ENCODE results near the gene DVL3.

GRCh38 chr3:184140436-184140835 is 14.7 kb upstream of the DVL3 start:
- no peak for TF ChIP-seq CTCF (IDR thresholded peaks at IDR 0.05)
- TF ChIP-seq POLR2A (IDR thresholded peaks at IDR 0.05) = no peak
- TF ChIP-seq EP300 (IDR thresholded peaks at IDR 0.05) = no peak
